CD14-positive monocyte (primary cell): Measurements from ENCODE around the gene FRS3. TPM values are rescaled to one million over a fixed set of nuclear protein-coding genes. Genes with fewer than 3 reads are reported as not detected.

Source experiments
- DNase-seq, 3 donors: peaks; one replicate each; pipeline ENCODE4 v3.0.0-alpha.2; 2011 to 2022
- H2AFZ ChIP-seq: 2 replicates; pipeline ENCODE4 v1.6.0; 2012; ENCODE audit warnings: mild to moderate bottlenecking, low read depth, low read length, inconsistent platforms; ENCODE audit not compliant: insufficient read depth, poor library complexity, severe bottlenecking
- H3K27ac ChIP-seq, 2 donors: 1 replicate in 1 of 2; 2 replicates in 1 of 2; pipeline ENCODE4 v1.5.1; 2012 to 2013; ENCODE audit warnings: low read length in 2 of 2, control low read depth in 1 of 2, inconsistent platforms in 1 of 2, low read depth in 1 of 2, mild to moderate bottlenecking in 1 of 2
- H3K27me3 ChIP-seq, 2 donors: one replicate each; pipeline versions ENCODE4 v1.6.0 to v1.6.1; 2011 to 2013; ENCODE audit warnings: low read length in 2 of 2; ENCODE audit not compliant: control insufficient read depth in 2 of 2, insufficient read depth in 2 of 2
- H3K36me3 ChIP-seq, 2 donors: replicated peaks in 1 of 2; 1 replicate in 1 of 2; 2 replicates in 1 of 2; pipeline versions ENCODE4 v1.5.1 to v1.6.1; 2012 to 2013; ENCODE audit warnings: low read length in 2 of 2, control low read depth in 1 of 2, inconsistent platforms in 1 of 2, mild to moderate bottlenecking in 1 of 2; ENCODE audit not compliant: insufficient read depth in 2 of 2, control insufficient read depth in 1 of 2
- H3K4me1 ChIP-seq, 2 donors: 1 replicate in 1 of 2; 2 replicates in 1 of 2; pipeline versions ENCODE4 v1.5.1 to v1.6.1; 2012 to 2013; ENCODE audit warnings: low read length in 2 of 2, control low read depth in 1 of 2, inconsistent platforms in 1 of 2, mild to moderate bottlenecking in 1 of 2, moderate library complexity in 1 of 2; ENCODE audit not compliant: insufficient read depth in 2 of 2, control insufficient read depth in 1 of 2
- H3K4me2 ChIP-seq: replicated peaks from 2 replicates; pipeline ENCODE3; 2012; ENCODE audit warnings: low read length, moderate library complexity, mild to moderate bottlenecking; ENCODE audit not compliant: poor library complexity, severe bottlenecking; ENCODE audit errors: extremely low read depth
- H3K4me3 ChIP-seq, 3 experiments: fragments of 200-600 bp in 1 of 3; sonication (generic) in 1 of 3; replicated peaks in 1 of 3; 1 replicate in 2 of 3; 2 replicates in 1 of 3; pipeline ENCODE4 v1.5.1; 2011 to 2013; ENCODE audit warnings: low read length in 3 of 3, mild to moderate bottlenecking in 3 of 3, control low read depth in 2 of 3, low read depth in 2 of 3, inconsistent platforms in 1 of 3, moderate library complexity in 1 of 3
- H3K79me2 ChIP-seq: 2 replicates; pipeline ENCODE4 v1.6.0; 2012; ENCODE audit warnings: mild to moderate bottlenecking, control low read depth, inconsistent platforms, low read length, moderate library complexity; ENCODE audit not compliant: insufficient read depth
- H3K9ac ChIP-seq: 2 replicates; pipeline ENCODE4 v1.6.0; 2017; ENCODE audit warnings: low read length, mild to moderate bottlenecking; ENCODE audit not compliant: insufficient read depth, poor library complexity, severe bottlenecking
- H3K9me3 ChIP-seq, 2 donors: replicated peaks in 1 of 2; 1 replicate in 1 of 2; 2 replicates in 1 of 2; pipeline versions ENCODE4 v1.5.1 to v1.6.1; 2012 to 2013; ENCODE audit warnings: low read length in 2 of 2, control low read depth in 1 of 2; ENCODE audit not compliant: control insufficient read depth in 1 of 2, insufficient read depth in 1 of 2
- H4K20me1 ChIP-seq: 2 replicates; pipeline ENCODE4 v1.6.0; 2012; ENCODE audit warnings: mild to moderate bottlenecking, low read length, control low read depth, moderate library complexity; ENCODE audit not compliant: insufficient read depth
- H3K27ac Mint-ChIP-seq, 7 donors: one replicate each; pipeline ENCODE4 v1.8.0; 2020; ENCODE audit warnings: mild to moderate bottlenecking in 7 of 7, mixed read lengths in 7 of 7, moderate library complexity in 6 of 7, inconsistent platforms in 2 of 7
- H3K27me3 Mint-ChIP-seq, 3 donors: one replicate each; pipeline ENCODE4 v1.8.0; 2021 to 2022; ENCODE audit warnings: low read depth in 3 of 3, mild to moderate bottlenecking in 3 of 3, mixed read lengths in 3 of 3, moderate library complexity in 3 of 3, inconsistent platforms in 1 of 3
- H3K36me3 Mint-ChIP-seq, 2 donors: one replicate each; pipeline ENCODE4 v1.8.0; 2020; ENCODE audit warnings: mixed read lengths in 2 of 2, inconsistent platforms in 1 of 2, mild to moderate bottlenecking in 1 of 2
- H3K4me1 Mint-ChIP-seq: one replicate; pipeline ENCODE4 v1.8.0; 2020; ENCODE audit warnings: mild to moderate bottlenecking, mixed read lengths
- H3K4me3 Mint-ChIP-seq, 2 donors: one replicate each; pipeline ENCODE4 v1.8.0; 2020; ENCODE audit warnings: mild to moderate bottlenecking in 2 of 2, mixed read lengths in 2 of 2, moderate library complexity in 1 of 2
- H3K9me3 Mint-ChIP-seq, 7 donors: one replicate each; pipeline ENCODE4 v1.8.0; 2020 to 2022; ENCODE audit warnings: mixed read lengths in 7 of 7, mild to moderate bottlenecking in 6 of 7, moderate library complexity in 6 of 7, inconsistent platforms in 2 of 7
- CTCF ChIP-seq: fragments of 200-600 bp; IDR thresholded peaks from one replicate; pipeline ENCODE4 v1.8.0; 2022; ENCODE audit warnings: antibody characterized with exemption, mild to moderate bottlenecking
- WGBS: methylation state at CpG from one replicate; pipeline ENCODE4 v1.1.5; 2013; ENCODE audit warnings: missing lambda C conversion rate; ENCODE audit not compliant: insufficient coverage; 5-methylcytosine and 5-hydroxymethylcytosine counted together
- intact Hi-C, 2 donors: fragments of 100-400 bp; cut with micrococcal nuclease; formaldehyde crosslinking; loops; one replicate each; pipeline versions ENCODE4 v1.15.0 to v1.15.1; 2023
- polyA plus RNA-seq, 3 donors: library from polyadenylated mRNA; depleted of rRNA in 1 of 3; unstranded in 2 of 3; stranded (reverse) in 1 of 3; fragments of 300-500 nt in 2 of 3; fragments of >200 nt in 1 of 3; fragmentation: Illumina TruSeq in 2 of 3; gene quantifications; 1 replicate in 2 of 3; 2 replicates in 1 of 3; pipeline ENCODE4 v1.2.3, GENCODE V29; 2012 to 2021

The FRS3 gene
- polyA plus RNA-seq, 3 donors: 1.3 to 7.0 (median 2.6) TPM

GRCh38 chr6:41740366-41741162 lies 39.1 kb downstream of the FRS3 start:
- TF ChIP-seq CTCF: no peak
- peaks cover 7 to 8% of the 10 kb centered on the region in 2 donors for H3K4me1 ChIP-seq
- no peak for DNase-seq
- H3K4me1 Mint-ChIP-seq: peaks cover 15% of the 10 kb centered on the region
- no peak overlapping the region for H3K4me3 Mint-ChIP-seq
- H3K27me3 ChIP-seq: no peaks in the 10 kb centered on the region
- 97% methylated on average over 4 of the region's 13 CpGs for WGBS
- no peak overlapping the region for H3K4me3 ChIP-seq
- no peak overlapping the region for H3K9ac ChIP-seq
- H3K36me3 ChIP-seq: no peaks in the 10 kb centered on the region
- peaks cover 2 to 6% (median 2%) of the 10 kb centered on the region in 3 donors for H3K27me3 Mint-ChIP-seq
- no peak overlapping the region for H2AFZ ChIP-seq
- H3K9me3 Mint-ChIP-seq: peaks cover 0 to 2% (median 0%) of the 10 kb centered on the region in 7 donors
- no peak overlapping the region for H3K4me2 ChIP-seq
- intact Hi-C loops: no loop called here
- H3K36me3 Mint-ChIP-seq: no peaks in the 10 kb centered on the region
- no peak overlapping the region for H3K27ac Mint-ChIP-seq
- no peaks in the 10 kb centered on the region for H3K9me3 ChIP-seq
- no peaks in the 10 kb centered on the region for H4K20me1 ChIP-seq
- H3K79me2 ChIP-seq: no peaks in the 10 kb centered on the region
- no peak overlapping the region for H3K27ac ChIP-seq

GRCh38 chr6:41739041-41739440 lies 40.7 kb downstream of the FRS3 start:
- Mint-ChIP-seq H3K4me1 (peaks cover 10% of the 10 kb centered on the region), H3K27me3 (peaks cover 2 to 6% (median 2%) of the 10 kb centered on the region in 3 donors), H3K27ac (peak overlapping the region in 1 of 7 donors; percentile 55), H3K9me3 (peaks cover 0 to 2% (median 0%) of the 10 kb centered on the region in 7 donors), H3K36me3 (no peaks in the 10 kb centered on the region), H3K4me3 (no peak overlapping the region)
- no peaks in the 10 kb centered on the region for H3K36me3 ChIP-seq
- no peaks in the 10 kb centered on the region for H3K9me3 ChIP-seq
- no peaks in the 10 kb centered on the region for H3K27me3 ChIP-seq
- no peak overlapping the region for H2AFZ ChIP-seq
- no peak for TF ChIP-seq CTCF
- no peak overlapping the region for H3K4me3 ChIP-seq
- H3K9ac ChIP-seq: no peak overlapping the region
- peaks cover 5% of the 10 kb centered on the region for H3K79me2 ChIP-seq
- no peak overlapping the region for H3K4me2 ChIP-seq
- DNase-seq: no peak
- WGBS: no CpG with 5 or more reads among the region's 4 CpGs
- peaks cover 1% of the 10 kb centered on the region for H4K20me1 ChIP-seq
- H3K27ac ChIP-seq: no peak overlapping the region
- intact Hi-C loops: loop anchor here in 1 of 2 donors (5.0 to 10.0 kb wide), 3 partner anchors 37 to 664 kb away; partner anchors contain the start of genes NFYA, OARD1 and PRICKLE4
- H3K4me1 ChIP-seq: peaks cover 8 to 10% of the 10 kb centered on the region in 2 donors
